ENCODE measurements around the gene TTC24.
"Not testable (repeated sequence)": the region's sequence is repeated elsewhere in the genome, so short reads cannot be mapped to it uniquely, and the experiment has no call there.

Gene TTC24

DNA sequence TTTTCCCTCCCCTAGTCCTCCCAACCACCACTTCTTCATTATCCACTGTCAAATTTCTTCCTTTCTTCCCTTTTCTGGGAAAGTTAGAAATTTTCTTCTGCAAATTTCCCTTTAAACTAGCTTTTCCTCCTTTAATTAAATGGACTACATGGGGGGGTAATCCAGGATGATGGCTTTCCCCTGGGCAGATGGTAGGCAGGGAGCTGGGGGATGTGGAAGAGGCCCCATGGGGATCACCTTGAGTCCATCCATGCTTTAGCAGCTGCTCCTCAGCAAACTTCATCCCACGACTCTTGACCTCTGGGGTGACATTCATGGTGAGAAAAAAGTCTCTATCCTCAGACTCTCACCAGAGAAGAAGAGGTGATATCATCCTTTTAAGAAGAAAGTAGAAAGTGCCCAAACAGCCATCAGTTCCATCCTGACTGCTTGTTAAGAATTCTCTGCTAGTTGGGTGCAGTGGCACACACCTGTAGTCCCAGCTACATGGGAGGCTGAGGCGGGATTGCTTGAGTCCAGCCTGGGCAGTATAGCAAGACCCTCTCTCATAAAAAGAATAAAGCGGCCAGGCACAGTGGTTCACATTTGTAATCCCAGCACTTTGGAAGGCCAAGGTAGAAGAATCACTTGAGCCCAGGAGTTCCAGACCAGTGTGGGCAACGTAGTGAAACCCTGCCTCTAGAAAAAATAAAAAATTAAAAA lies 19.4 kb downstream of the TTC24 start:
- TF ChIP-seq, protein P1, sequence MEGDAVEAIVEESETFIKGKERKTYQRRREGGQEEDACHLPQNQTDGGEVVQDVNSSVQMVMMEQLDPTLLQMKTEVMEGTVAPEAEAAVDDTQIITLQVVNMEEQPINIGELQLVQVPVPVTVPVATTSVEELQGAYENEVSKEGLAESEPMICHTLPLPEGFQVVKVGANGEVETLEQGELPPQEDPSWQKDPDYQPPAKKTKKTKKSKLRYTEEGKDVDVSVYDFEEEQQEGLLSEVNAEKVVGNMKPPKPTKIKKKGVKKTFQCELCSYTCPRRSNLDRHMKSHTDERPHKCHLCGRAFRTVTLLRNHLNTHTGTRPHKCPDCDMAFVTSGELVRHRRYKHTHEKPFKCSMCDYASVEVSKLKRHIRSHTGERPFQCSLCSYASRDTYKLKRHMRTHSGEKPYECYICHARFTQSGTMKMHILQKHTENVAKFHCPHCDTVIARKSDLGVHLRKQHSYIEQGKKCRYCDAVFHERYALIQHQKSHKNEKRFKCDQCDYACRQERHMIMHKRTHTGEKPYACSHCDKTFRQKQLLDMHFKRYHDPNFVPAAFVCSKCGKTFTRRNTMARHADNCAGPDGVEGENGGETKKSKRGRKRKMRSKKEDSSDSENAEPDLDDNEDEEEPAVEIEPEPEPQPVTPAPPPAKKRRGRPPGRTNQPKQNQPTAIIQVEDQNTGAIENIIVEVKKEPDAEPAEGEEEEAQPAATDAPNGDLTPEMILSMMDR (conservative IDR thresholded peaks at IDR 0.05; ENCODE audit: low read depth): no peak
- no peak overlapping the region for H3K27ac ChIP-seq
- no peak for DNase-seq (ENCODE audit: low spot score)
- ChIA-PET POLR2A (ENCODE audit: low non-redundant PET) (no interaction called here), CTCF (no interaction called here)

DNA sequence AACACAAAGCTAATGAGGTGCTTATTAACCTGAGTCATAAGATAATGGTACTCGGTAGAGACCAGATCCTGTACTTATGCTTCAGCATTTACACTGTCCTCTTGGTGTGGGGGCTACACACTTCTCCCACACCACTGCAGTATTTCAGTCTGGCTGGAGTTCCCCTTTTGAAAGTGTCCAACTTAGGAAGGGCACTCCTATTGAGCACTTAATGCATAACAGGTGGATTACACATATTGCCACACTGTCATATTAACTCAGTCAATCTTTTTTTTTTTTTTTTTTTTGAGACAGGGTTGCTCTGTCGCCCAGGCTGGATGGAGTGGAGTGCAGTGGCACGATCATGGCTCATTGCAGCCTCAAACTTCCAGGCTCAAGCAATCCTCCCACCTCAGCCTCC lies 20.3 kb downstream of the TTC24 start:
- TF ChIP-seq, protein P1 (conservative IDR thresholded peaks at IDR 0.05; ENCODE audit: low read depth): no peak
- ChIA-PET POLR2A (ENCODE audit: low non-redundant PET) (no interaction called here), CTCF (interaction anchor here (0.6 kb wide), 1 partner anchor 106 kb away, joined by 4 read pairs; no protein-coding TSS in a partner anchor)
- no peak for DNase-seq (ENCODE audit: low spot score)
- no peak overlapping the region for H3K27ac ChIP-seq

DNA sequence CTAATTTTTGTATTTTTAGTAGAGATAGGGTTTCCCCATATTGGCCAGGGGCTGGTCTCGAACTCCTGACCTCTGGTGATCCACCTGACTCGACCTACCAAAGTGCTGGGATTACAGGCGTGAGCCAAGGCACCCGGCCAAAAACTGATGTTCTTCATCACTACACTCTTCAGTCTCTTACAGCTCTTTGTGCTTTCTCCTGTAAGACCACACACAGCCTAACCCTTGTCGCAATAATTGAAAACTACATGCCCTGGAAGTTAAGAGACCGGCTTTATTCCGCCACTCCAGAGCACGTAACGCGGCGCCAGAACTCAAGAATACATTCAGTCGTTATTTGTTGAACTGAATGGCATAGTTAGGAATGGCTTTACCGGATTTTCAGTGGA lies 21.2 kb downstream of the TTC24 start:
- peak overlapping the region; percentile 87 for H3K27ac ChIP-seq
- DNase-seq (ENCODE audit: low spot score): no peak
- CTCF ChIA-PET: interaction anchor here (0.5 to 0.6 kb wide), 2 partner anchors 107 to 146 kb away, joined by 3 to 4 read pairs; no protein-coding TSS in a partner anchor
- TF ChIP-seq, protein P1 (conservative IDR thresholded peaks at IDR 0.05; ENCODE audit: low read depth): no peak
- POLR2A ChIA-PET (ENCODE audit: low non-redundant PET): interaction anchor here (1.4 kb wide), 1 partner anchor 97 kb away, joined by 3 read pairs; no protein-coding TSS in a partner anchor

DNA sequence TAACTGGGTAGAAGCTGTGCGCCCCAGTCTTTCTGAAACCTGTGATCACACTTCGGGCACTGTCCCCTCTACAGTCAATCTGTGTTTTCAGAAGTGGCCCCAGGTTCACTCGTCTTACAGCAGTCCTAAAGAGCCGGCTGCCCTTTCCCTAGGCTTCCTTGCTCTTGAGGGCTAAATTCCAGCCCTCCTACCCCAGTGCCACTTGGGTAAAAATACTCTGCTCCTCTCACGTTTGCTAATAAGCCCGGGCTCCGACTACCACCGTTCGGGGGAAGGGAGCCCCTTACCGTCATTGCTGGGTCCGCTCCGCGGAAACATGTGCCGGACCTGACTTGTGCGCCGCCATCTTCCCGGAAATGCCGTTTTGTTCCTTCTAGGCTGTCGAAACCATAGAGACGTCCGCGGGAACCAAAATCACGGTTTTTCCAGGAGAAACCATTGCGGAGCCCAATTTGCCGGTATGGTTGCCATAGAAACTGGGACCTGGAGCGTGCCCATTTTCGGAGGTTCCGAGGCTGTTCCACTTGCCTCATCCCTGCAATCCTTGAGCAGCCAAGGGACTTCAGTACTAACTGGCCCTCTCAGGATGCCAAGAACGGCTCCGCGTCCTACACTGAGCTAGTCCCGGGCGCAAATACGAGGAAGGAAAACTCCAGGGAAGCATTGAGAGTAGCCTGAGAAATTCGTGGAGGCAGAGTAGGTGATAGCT lies 21.8 kb downstream of the TTC24 start, which contains the start of gene GPATCH4:
Gene GPATCH4, minus strand, starts transcription at position 358 of the 709 bp plus-strand sequence.
- POLR2A ChIA-PET (ENCODE audit: low non-redundant PET): interaction anchor here (0.9 to 1.4 kb wide), 2 partner anchors 10 to 98 kb away, joined by 3 to 8 read pairs; partner anchors contain the start of gene NAXE
- CTCF ChIA-PET: interaction anchor here (0.5 to 1.1 kb wide), 3 partner anchors 15 to 146 kb away, joined by 3 read pairs; no protein-coding TSS in a partner anchor
- TF ChIP-seq, protein P1 (conservative IDR thresholded peaks at IDR 0.05; ENCODE audit: low read depth): no peak
- DNase-seq (ENCODE audit: low spot score): peak; percentile 76
- peak within 1 kb of the TSS; percentile 87 for H3K27ac ChIP-seq

DNA sequence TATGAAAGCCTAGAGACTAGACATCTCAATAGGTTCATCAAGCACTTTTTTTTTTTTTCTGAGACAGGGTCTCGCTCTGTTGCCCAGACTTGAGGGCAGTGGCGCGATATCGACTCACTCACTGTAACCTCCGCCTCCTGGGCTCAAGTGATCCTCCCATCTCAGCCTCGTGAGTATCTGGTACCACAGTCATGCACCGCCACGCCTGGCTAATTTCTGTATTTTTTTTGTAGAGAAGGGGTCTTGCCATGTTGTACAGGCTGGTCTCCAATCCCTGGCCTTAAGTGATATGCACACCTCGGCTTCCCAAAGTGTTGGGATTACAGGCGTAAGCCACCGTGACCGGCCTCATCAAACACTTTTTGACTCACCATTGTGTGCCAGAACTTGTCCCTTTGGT lies 22.4 kb downstream of the TTC24 start:
- TF ChIP-seq, protein P1 (conservative IDR thresholded peaks at IDR 0.05; ENCODE audit: low read depth): no peak
- peak overlapping the region; percentile 87 for H3K27ac ChIP-seq
- POLR2A ChIA-PET (ENCODE audit: low non-redundant PET): interaction anchor here (0.9 kb wide), 1 partner anchor 10 kb away, joined by 8 read pairs; the partner anchor contains the start of gene NAXE
- CTCF ChIA-PET: interaction anchor here (0.7 to 1.1 kb wide), 2 partner anchors 16 to 99 kb away, joined by 3 read pairs; no protein-coding TSS in a partner anchor
- DNase-seq (ENCODE audit: low spot score): no peak

DNA sequence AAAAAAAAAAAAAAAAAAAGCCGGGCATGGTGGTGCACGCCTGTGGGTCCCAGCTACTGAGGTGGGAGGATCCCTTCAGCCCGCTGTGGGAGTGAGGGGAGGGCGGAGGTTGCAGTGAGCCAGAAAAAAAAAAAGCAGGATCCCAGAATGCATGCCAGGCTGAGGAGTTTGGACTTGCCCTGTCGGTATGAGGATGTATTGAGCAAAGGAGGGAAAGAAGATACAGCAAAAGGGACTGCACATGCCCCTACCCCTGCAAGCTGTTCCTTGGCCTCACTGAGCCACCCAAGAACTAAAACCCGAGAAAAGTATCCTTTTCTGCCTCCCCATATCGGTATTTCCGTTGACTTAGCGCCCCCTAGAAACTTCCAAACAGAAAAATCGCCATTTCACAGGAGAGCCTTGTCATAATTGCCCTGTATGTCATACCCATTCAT lies 23.1 kb downstream of the TTC24 start:
- TF ChIP-seq, protein P1 (conservative IDR thresholded peaks at IDR 0.05; ENCODE audit: low read depth): peak; percentile 31
- POLR2A ChIA-PET (ENCODE audit: low non-redundant PET): interaction anchor here (0.6 to 0.9 kb wide), 2 partner anchors 11 to 1380 kb away, joined by 8 read pairs; partner anchors contain the start of gene NAXE
- DNase-seq (ENCODE audit: low spot score): peak; percentile 62
- CTCF ChIA-PET: interaction anchor here (0.5 to 1.1 kb wide), 2 partner anchors 100 to 797 kb away, joined by 3 read pairs; no protein-coding TSS in a partner anchor
- peak overlapping the region; percentile 87 for H3K27ac ChIP-seq

DNA sequence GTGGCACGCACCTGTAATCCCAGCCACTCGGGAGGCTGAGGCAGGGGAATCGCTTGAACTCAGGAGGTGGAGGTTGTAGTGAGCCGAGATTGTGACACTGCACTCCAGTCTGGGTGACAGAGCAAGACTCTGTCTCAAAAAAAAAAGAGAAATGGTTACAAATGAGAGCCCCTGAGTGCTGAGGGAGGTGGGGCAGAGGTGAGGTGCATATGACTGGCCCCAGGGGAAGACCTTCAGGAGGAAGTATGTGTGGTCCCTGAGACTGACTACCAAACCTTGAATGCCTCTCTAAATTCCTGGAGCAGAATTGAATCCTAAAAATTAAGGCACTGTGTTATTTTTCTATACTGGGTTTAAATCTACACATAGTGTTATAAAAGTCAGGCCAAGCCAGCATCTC lies 27.8 kb downstream of the TTC24 start:
- CTCF ChIA-PET; DNase-seq (ENCODE audit: low spot score); H3K27ac ChIP-seq; POLR2A ChIA-PET (ENCODE audit: low non-redundant PET): not testable (repeated sequence)

Data from RWPE1 (cell line).